GM20000 (cell line): ENCODE results near the gene HPF1.
"Not testable (repeated sequence)": the region's sequence is repeated elsewhere in the genome, so short reads cannot be mapped to it uniquely, and the experiment has no call there.

Source experiments
- DNase-seq: peaks from one replicate; pipeline ENCODE4 v3.0.0; 2012; ENCODE audit warnings: low spot score
- TF ChIP-seq, protein P1 (sequence below): IDR thresholded peaks from 2 replicates; pipeline ENCODE4 v1.5.1; 2012; ENCODE audit warnings: mild to moderate bottlenecking, control low read depth; ENCODE audit errors: extremely low read depth, missing control alignments

Gene HPF1

DNA sequence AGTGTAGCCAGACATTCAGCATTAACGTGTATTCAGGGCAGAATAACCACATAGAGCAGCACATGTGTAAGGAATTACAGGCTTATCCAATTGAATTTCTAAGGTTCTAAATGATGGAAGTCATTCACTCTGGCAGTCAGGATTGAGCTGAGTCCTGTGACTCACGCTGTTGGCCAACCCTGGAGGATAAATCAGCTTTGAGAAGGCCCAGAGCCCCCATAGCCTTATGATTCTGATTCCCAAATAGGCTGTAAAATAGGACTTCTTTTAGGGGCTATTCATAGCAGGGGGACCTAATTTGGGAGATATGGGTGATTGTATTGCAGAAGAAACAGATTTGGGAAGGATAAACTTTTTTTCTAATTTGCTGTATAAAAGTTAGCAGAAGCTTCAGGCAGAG, 8.1 kb upstream of the HPF1 start:
- TF ChIP-seq, protein P1, sequence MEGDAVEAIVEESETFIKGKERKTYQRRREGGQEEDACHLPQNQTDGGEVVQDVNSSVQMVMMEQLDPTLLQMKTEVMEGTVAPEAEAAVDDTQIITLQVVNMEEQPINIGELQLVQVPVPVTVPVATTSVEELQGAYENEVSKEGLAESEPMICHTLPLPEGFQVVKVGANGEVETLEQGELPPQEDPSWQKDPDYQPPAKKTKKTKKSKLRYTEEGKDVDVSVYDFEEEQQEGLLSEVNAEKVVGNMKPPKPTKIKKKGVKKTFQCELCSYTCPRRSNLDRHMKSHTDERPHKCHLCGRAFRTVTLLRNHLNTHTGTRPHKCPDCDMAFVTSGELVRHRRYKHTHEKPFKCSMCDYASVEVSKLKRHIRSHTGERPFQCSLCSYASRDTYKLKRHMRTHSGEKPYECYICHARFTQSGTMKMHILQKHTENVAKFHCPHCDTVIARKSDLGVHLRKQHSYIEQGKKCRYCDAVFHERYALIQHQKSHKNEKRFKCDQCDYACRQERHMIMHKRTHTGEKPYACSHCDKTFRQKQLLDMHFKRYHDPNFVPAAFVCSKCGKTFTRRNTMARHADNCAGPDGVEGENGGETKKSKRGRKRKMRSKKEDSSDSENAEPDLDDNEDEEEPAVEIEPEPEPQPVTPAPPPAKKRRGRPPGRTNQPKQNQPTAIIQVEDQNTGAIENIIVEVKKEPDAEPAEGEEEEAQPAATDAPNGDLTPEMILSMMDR = no peak
- DNase-seq = no peak

DNA sequence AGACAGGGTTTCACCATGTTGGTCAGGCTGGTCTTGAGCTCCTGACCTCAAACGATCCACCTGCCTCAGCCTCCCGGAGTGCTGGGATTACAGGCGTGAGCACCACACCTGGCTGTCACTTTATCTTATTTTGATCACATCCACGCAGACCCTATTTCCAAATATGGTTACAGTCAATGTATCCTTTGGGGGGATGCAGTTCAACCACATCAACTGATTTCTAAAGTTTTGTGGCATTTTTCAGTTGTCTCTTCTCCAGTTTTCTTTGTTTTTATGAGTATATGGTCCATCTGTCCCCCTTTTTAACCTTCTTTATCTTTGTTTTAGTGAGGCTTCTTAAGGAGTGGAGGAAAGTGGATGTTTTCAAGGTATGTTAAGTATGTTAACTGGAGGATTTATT, 4.1 kb upstream of the HPF1 start:
- TF ChIP-seq, protein P1 = no peak

DNA sequence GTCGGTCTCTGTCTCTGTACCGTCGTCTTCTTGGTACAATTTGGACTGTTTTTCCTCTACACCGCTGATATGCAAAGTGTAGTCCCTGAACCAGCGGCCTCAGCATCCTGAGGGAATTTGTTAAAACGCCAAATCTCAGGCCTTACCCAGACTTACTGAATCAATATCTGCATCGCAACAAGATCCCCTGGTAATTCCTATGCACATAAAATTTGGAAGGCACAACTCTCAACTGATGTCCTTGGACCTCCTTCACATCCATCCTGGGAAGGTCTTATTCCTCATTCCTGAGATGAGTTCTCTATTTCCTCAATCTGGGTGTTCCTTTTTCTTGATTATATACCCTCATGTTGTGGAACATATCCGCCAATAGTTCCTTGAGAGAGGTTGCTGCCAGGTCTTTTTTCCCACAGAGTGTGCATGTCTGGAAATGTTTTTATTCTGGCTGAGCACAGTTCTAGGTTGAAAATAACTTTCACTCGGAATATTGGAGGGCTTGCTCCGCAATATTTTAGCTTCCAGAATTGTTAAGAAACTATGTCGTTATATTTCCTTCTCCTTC, 738 bp upstream of the HPF1 start:
- DNase-seq = no peak
- TF ChIP-seq, protein P1 = no peak

More for the DNA sequence above, 4.1 kb upstream of the HPF1 start:
- no peak for DNase-seq

DNA sequence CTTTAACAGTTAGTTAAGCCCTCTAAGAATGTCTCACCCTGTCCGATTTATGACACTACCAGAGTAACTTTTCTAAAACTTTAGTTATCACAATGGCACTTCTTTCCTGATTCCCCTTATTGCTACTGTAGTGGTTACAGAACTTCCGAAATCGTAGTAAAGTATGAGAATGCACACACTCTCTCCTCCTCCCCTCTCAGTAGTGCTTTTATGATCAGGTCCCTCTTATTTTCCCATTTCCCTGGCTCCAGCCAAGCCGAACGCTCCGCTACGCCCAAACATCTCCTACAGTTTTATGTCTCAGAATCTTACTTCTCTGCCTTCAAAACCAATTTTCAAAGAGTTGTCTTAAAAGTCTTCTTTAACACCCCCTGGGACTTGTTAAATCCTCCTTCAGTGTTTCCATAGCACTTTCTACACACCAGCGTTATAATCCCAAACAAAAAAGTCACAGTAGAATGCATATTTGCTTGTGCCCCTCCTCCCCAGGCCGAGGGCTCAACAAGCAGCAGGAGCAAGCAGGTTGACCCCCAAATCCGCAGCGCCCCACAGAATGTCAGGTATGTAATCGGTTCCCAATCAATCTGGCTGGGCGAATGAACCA, 671 bp downstream of the HPF1 start:
- peak; percentile 29 for DNase-seq
- TF ChIP-seq, protein P1 = no peak

DNA sequence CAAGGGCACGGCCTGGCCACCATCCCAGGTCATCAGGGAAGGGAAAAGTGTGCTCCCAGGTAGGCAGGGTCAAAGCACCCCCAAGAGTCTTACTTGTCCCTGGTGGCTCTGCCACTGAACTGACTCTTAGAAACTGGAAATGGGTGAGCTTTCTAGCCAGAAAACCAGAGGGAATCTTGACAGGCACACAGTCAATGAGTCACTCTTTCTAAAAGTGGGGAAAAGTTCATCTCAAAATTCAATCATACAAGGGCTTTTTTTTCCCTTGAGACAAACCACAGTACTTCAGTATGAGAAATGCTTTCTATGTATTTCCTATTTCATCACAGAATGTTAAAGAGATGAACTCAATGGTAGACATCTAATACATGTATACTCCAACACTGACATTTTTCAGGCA, 12.5 kb downstream of the HPF1 start:
- no peak for DNase-seq
- TF ChIP-seq, protein P1 = no peak

- TF ChIP-seq, protein P1 = no peak
- no peak for DNase-seq
Measured at GRCh38 chr4:169744601-169745000, 13.1 kb downstream of the HPF1 start.

DNA sequence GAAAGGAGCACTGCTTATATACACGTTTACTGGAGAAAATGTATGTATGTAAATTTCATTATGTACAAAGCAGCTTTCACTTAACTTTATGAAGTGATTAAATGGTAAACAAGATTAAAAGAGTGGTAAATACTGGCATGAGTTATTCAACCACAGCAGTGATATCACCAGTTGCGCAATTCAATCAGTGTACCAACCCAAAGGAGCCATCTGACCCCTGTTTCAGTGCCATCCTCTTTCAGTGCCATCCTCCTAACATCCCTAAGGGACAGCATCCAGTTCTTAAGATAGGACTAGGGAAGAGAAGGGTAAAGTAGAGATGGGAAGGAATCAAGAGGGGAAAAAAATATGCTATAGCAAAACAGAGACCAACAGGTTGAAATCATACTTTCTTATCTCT, 16.2 kb downstream of the HPF1 start:
- TF ChIP-seq, protein P1 = no peak
- no peak for DNase-seq

- not testable (repeated sequence) for DNase-seq
Measured at GRCh38 chr4:169738604-169739003, 19.1 kb downstream of the HPF1 start.
